Stimulated activated CD4-positive, alpha-beta T cell treated with anti-CD3 and anti-CD28 coated beads, Interleukin-15, amount 100 ng/mL, for 24 hours (primary cell): ENCODE data around the gene SNRNP48.

Experiments
- DNase-seq: peaks from one replicate; pipeline ENCODE4 v3.0.0-alpha.2; 2020

SNRNP48 gene

GRCh38 chr6:7559651-7560385, 30.2 kb upstream of the SNRNP48 start:
- DNase-seq = no peak

DNA sequence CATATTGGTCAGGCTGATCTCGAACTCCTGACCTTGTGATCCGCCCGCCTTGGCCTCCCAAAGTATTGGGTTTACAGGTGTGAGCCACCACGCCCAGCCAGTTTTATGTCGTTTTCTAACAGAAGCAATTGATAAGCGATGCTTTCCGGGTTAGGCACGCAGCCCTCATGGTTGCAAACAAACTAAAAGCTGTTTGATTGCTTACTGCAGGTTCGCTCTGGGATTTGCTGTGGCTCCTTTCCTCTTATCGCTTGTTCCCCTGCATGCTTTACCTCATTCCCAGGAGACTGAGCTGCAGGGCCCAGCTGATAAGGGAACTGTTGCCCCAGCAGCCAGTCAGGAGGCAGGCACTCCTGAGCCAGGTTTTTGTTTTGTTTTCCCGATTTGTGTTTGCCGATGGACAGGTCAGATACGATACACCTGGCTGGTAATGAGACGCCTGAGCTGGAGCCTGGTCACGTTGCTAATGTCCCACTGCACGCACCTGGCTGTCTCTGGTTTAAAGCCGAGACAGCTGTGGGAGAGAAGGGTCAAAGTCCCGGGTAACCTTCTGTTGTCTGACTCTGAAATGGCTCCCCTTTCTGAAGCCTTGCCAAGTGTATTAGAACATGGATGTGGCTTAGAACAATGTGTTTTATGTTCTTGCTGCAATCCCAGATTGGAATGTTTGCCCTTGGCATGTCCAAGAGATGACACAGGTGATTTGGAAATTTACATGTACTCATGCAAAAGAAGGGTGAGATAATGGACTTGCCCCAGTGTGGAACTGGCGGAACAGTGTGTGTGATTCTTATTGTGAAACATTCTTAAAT, 28.6 kb upstream of the SNRNP48 start:
- DNase-seq = no peak

DNA sequence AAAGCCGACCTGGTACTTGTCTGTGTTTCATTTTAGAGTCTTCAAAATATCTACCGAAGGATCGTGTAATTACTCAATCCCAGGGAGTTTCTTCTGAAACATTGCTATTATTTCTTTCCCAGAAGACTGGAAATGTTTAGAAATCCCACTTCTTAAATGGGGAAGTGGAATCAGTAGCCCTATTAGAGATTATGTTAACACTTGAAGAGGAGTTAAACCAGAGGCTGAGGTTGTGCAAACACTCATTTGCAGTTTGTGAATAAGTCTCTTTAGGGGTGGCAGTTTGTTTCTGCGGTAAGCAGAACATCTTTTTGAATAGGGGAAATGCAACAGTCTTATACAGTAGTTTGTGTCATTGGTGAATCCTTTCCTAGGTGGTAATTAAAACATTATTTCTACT, 27.2 kb upstream of the SNRNP48 start:
- no peak for DNase-seq

DNA sequence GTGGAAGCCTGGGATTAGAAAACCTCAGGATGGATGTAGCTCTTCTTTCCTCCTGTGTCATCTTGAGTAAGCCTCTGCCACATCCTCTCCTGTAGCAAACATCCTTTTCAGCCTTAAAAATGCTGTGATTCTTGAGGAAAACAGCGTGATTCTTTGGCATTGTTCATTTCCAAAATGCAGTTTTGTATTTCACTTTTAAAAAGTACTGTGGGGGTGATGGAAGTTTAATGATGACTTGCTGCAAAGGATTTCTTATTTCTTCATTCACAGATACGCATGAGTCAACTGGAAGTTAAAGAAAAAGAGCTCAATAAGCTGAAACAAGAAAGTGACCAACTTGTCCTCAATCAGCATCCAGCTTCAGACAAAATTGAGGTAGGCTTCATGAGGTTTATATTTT, 23.9 kb upstream of the SNRNP48 start:
- DNase-seq = no peak

GRCh38 chr6:7566617-7567173, 23.3 kb upstream of the SNRNP48 start:
- no peak for DNase-seq

DNA sequence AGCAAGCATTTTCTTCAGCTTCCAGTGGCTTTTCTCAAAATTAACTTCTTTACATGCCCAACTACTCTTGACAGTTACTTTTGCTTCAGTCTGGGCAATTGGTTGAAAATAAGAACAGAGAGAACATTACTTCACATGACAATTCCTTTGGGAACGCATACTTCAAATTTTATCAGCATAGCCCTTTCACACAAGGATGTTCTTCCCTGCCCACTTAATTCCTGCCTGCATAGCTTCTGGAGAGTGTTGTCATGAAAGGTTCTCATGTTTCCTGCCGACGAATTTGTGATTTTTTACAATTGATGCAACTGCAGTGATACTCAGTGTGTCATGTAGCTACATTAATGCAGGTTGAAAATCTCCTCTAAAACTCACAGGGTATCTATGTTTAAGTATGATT, 22.0 kb upstream of the SNRNP48 start:
- no peak for DNase-seq

DNA sequence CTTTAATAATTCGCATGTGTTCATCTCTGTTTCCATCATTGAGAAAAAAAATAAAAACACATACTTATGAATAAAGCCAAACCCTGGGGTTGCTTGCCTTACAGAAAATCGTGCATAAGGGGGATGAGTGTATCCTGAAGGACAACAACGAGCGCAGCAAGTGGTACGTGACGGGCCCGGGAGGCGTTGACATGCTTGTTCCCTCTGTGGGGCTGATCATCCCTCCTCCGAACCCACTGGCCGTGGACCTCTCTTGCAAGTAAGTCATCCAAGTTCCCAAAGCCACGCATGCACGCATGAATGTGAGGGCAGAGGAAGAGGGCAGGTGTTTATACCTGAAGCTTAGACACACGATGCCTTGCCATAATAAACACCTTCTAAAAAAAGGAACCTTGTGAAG, 20.9 kb upstream of the SNRNP48 start:
- DNase-seq = no peak

DNA sequence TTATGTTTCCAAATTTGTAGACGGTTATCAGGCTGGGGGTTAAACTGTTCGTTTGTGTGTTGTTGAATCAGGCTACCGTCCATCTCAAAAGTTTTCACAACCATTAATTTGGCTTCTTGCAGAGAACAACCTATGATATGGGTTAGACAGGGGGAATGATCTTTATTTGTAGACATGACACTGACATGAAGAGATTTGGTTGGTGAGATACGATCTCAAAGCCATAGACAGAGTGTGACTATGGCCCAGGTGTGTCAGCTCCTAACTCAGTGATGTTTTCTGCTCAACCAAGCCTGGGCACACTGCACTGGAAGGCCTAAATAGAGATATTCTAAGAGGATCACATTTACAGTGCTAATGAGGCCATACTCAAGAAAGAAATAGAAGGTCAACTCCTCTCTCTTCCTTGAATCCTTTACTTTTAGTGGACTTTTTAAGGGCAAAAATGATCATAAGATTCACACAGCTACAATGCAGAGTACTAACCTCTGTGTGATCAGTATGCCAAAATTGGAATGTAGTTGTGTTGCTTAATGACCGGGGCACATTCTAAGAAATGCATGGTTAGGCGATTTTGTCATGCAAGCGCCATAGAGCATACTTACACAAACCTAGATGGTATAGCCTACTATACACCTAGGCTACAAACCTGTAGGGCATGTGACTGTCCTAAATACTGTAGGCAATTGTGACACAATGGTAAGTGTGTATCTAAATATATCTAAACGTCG, 17.6 kb upstream of the SNRNP48 start:
- DNase-seq = no peak

- no peak for DNase-seq
Measured at GRCh38 chr6:7574500-7574899, 15.5 kb upstream of the SNRNP48 start.

GRCh38 chr6:7578516-7578915, 11.5 kb upstream of the SNRNP48 start:
- DNase-seq = no peak

GRCh38 chr6:7578931-7579330, 11.1 kb upstream of the SNRNP48 start:
- DNase-seq = no peak

GRCh38 chr6:7579851-7580250, 10.1 kb upstream of the SNRNP48 start:
- DNase-seq = no peak

DNA sequence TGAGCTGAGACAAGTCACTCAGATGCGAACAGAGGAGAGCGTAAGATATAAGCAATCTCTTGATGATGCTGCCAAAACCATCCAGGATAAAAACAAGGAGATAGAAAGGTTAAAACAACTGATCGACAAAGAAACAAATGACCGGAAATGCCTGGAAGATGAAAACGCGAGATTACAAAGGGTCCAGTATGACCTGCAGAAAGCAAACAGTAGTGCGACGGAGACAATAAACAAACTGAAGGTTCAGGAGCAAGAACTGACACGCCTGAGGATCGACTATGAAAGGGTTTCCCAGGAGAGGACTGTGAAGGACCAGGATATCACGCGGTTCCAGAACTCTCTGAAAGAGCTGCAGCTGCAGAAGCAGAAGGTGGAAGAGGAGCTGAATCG, 9.5 kb upstream of the SNRNP48 start:
- DNase-seq = no peak

GRCh38 chr6:7580927-7581618, 8.9 kb upstream of the SNRNP48 start:
- DNase-seq = no peak

DNA sequence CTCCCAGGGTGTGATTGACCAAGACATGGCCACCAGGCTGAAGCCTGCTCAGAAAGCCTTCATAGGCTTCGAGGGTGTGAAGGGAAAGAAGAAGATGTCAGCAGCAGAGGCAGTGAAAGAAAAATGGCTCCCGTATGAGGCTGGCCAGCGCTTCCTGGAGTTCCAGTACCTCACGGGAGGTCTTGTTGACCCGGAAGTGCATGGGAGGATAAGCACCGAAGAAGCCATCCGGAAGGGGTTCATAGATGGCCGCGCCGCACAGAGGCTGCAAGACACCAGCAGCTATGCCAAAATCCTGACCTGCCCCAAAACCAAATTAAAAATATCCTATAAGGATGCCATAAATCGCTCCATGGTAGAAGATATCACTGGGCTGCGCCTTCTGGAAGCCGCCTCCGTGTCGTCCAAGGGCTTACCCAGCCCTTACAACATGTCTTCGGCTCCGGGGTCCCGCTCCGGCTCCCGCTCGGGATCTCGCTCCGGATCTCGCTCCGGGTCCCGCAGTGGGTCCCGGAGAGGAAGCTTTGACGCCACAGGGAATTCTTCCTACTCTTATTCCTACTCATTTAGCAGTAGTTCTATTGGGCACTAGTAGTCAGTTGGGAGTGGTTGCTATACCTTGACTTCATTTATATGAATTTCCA, 4.6 kb upstream of the SNRNP48 start:
- DNase-seq = no peak

DNA sequence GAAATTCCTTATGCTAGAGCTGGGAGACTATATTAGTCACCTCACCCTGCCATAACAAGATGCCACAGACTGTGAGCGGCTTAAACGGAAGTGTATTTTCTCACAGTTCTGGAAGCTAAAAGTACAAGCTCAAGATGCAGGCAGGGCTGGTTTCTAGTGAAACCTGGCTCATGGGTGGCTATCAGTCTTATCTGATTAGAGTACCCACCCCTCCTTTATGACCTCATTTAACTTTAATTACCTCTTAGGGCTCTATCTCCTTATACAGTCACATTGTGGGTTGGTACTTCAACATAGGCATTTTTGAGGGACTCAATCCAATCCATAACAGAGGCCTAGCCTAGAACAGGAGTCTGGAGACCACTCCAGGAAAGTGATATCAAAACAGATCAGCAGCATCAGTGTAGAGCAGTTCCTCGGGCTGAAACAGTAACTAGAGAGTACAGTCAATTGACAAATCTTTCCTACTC, 2.3 kb upstream of the SNRNP48 start:
- DNase-seq = no peak

GRCh38 chr6:7588506-7588905, 1.5 kb upstream of the SNRNP48 start:
- DNase-seq = no peak

DNA sequence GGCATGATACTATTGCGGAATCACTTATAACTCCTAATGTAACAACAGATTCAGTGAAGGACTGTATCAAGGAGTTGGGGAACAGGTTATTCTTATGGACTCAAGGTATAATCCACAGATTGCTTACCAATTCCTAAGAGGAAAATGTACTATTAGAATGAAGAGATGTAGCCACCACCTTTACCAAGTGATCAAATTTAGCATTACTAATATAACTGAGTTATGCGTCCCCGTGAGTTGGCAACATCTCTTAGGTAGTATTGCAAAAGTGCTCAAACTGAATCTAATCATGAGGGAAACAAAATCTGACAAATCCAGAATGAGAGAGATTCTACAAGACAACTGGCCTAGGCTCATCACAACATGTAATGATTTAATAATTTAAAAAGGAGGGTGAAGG, 777 bp upstream of the SNRNP48 start:
- DNase-seq = no peak

DNA sequence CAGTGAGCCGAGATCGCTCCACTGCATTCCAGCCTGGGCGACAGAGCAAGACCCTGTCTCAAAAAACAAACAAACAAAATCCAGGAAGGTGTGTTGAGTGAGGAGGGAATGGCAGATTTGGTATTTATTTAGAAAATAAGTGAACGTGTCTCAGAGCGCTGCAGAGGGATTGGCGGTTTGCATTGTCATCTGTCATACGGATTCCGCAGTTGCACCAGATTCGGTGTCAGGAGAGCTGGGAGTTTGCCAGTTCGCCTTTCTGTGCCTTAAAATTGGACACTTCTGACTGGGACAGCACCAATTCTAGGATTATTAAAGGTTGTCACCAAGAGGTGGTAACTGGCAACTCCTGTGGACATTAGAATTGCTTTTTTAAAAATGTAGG, 912 bp downstream of the SNRNP48 start:
- no peak for DNase-seq

DNA sequence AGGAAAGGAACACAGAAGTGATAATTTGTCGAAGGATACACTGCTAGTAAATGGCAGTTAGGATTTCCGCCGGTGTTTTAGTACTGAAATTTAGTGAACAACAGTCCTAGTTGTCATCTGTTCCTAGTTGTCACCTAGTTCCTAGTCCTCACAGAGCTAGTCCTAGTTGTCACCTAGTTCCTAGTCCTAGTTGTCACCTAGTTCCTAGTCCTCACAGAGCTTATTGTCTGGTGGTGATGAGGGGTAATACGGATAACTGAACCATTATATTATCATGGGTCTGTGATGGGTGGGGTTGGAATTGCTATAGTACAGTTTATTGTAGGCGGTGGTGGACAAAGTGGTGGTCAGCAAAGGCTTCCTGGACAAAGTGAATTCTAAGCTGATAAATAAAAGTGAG, 1.8 kb downstream of the SNRNP48 start:
- DNase-seq = no peak

GRCh38 chr6:7593229-7593628, 3.2 kb downstream of the SNRNP48 start:
- no peak for DNase-seq

GRCh38 chr6:7594579-7595125, 4.7 kb downstream of the SNRNP48 start:
- no peak for DNase-seq
